AG04449 (cell line): ENCODE data around the gene NAB2.

Source experiments
- CTCF ChIA-PET: fragments of 350-600 bp; formaldehyde crosslinking; extraction: SDS; loops from one replicate; lab custom pipeline; 2021; ENCODE audit warnings: antibody characterized with exemption; lab: Yijun Ruan, JAX
- POLR2A ChIA-PET: fragments of 400-600, 350-600 bp; formaldehyde crosslinking; extraction: SDS; loops from one replicate; lab custom pipeline; 2020; ENCODE audit warnings: antibody characterized with exemption, inconsistent platforms; lab: Yijun Ruan, JAX
- DNase-seq: peaks from one replicate; pipeline ENCODE4 v3.0.0-alpha.2; 2010; ENCODE audit warnings: low read depth, low spot score
- H3K4me3 ChIP-seq: 2 replicates; pipeline ENCODE4 v1.5.1; 2011; ENCODE audit warnings: low read depth, mild to moderate bottlenecking, control low read depth, low read length
- CTCF ChIP-seq: IDR thresholded peaks from one replicate; pipeline ENCODE4 v1.5.1; 2011; ENCODE audit warnings: mild to moderate bottlenecking, moderate library complexity, low read length, control low read depth, inconsistent platforms; ENCODE audit not compliant: insufficient read depth; ENCODE audit errors: missing control alignments

NAB2 gene

DNA sequence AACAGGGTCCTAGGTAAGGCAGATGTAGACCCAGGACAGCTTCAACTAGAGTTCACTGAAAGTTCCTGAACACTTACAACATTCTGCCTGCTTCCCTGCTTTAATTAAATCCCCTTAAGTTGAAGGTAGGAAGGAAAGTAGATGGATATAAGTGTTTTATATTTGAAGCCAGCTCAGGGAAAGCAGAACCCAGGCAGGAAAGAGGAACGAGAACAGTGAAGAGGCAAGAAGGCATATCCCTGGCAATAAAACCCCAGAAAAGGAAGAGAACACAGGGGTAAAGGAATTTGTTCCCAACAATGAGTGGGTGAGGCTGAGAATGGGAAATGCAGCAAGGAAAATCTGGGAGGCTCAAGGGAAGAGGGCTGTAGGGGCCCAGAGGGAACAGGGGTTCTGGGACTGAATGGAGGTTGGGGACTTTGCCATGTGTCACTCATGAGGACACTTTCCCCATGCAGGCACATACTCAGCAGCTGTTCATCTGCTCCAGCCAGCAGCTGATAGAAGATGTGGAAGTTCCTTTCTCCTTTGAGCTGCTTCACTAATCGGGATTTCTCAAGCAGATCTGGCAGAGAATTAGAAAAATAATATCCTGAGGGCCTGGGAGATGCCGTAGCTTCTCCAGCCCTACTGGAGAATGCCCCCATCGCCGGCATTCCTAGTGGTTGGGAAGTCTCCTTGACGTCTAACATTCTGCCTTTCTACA, 42.7 kb upstream of the NAB2 start:
- no peak for DNase-seq
- POLR2A ChIA-PET, result no interaction called here
- TF ChIP-seq CTCF, result no peak
- CTCF ChIA-PET, result interaction anchor here (1.0 to 13.2 kb wide), 3 partner anchors 14 to 288 kb away, joined by 4 to 164 read pairs (median 92); partner anchors contain the start of gene ZBTB39
- no peak overlapping the region for H3K4me3 ChIP-seq

- DNase-seq, result no peak
- H3K4me3 ChIP-seq, result no peak overlapping the region
- CTCF ChIA-PET, result interaction anchor here (0.7 to 13.2 kb wide), 10 partner anchors 9 to 289 kb away, joined by 3 to 164 read pairs (median 4); partner anchors contain the start of gene ZBTB39
- TF ChIP-seq CTCF, result no peak
- POLR2A ChIA-PET, result no interaction called here
Measured at GRCh38 chr12:57046947-57047890, 41.7 kb upstream of the NAB2 start.

GRCh38 chr12:57047981-57048380, 40.9 kb upstream of the NAB2 start:
- TF ChIP-seq CTCF, result no peak

GRCh38 chr12:57048423-57049118, 40.3 kb upstream of the NAB2 start:
- ChIA-PET CTCF (interaction anchor here (0.6 to 13.2 kb wide), 11 partner anchors 10 to 454 kb away, joined by 3 to 164 read pairs (median 4); partner anchors contain the start of gene ZBTB39), POLR2A (no interaction called here)
- H3K4me3 ChIP-seq, result no peak overlapping the region

More at GRCh38 chr12:57047981-57048380, 40.9 kb upstream of the NAB2 start:
- no peak for DNase-seq
- CTCF ChIA-PET, result interaction anchor here (0.6 to 13.2 kb wide), 12 partner anchors 10 to 453 kb away, joined by 3 to 164 read pairs (median 4); partner anchors contain the start of gene ZBTB39
- POLR2A ChIA-PET, result no interaction called here
- no peak overlapping the region for H3K4me3 ChIP-seq

GRCh38 chr12:57049119-57049446, 39.8 kb upstream of the NAB2 start:
- no peak for DNase-seq
- TF ChIP-seq CTCF, result no peak
- no peak overlapping the region for H3K4me3 ChIP-seq
- ChIA-PET CTCF (interaction anchor here (1.0 to 13.2 kb wide), 7 partner anchors 11 to 454 kb away, joined by 3 to 164 read pairs (median 5); partner anchors contain the start of gene ZBTB39), POLR2A (no interaction called here)

More at GRCh38 chr12:57048423-57049118, 40.3 kb upstream of the NAB2 start:
- DNase-seq, result no peak
- no peak for TF ChIP-seq CTCF
